ENCODE results near the gene PAXIP1.
A peak's percentile ranks its signal among the peaks of the same experiment; 100 is the strongest.

Gene PAXIP1

DNA sequence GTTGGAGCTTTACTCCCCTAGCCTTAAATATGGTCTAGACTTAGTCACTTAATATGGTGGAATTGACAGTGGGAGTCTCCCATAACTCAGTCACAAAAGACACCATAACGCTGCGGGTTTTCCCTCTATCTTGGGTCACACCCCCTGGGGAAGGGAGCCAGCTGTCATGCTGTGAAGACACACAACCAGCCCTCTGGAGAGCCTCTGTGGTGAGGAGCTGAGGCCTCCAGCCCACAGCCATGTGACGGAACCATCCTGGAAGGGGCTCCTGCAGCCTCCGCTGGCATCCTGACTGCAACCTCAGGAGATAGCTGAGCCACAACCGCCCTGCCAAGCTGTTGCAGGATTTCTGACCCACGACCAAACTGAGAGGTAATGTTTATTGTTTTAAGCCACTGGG lies 37.9 kb downstream of the PAXIP1 start:
- H3K4me3 ChIP-seq (ENCODE audit: low read length), result no peak overlapping the region
- TF ChIP-seq, protein P1, sequence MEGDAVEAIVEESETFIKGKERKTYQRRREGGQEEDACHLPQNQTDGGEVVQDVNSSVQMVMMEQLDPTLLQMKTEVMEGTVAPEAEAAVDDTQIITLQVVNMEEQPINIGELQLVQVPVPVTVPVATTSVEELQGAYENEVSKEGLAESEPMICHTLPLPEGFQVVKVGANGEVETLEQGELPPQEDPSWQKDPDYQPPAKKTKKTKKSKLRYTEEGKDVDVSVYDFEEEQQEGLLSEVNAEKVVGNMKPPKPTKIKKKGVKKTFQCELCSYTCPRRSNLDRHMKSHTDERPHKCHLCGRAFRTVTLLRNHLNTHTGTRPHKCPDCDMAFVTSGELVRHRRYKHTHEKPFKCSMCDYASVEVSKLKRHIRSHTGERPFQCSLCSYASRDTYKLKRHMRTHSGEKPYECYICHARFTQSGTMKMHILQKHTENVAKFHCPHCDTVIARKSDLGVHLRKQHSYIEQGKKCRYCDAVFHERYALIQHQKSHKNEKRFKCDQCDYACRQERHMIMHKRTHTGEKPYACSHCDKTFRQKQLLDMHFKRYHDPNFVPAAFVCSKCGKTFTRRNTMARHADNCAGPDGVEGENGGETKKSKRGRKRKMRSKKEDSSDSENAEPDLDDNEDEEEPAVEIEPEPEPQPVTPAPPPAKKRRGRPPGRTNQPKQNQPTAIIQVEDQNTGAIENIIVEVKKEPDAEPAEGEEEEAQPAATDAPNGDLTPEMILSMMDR (conservative IDR thresholded peaks at IDR 0.05; ENCODE audit: low read depth, low read length), result no peak
- no peak for DNase-seq (ENCODE audit: low read depth)

DNA sequence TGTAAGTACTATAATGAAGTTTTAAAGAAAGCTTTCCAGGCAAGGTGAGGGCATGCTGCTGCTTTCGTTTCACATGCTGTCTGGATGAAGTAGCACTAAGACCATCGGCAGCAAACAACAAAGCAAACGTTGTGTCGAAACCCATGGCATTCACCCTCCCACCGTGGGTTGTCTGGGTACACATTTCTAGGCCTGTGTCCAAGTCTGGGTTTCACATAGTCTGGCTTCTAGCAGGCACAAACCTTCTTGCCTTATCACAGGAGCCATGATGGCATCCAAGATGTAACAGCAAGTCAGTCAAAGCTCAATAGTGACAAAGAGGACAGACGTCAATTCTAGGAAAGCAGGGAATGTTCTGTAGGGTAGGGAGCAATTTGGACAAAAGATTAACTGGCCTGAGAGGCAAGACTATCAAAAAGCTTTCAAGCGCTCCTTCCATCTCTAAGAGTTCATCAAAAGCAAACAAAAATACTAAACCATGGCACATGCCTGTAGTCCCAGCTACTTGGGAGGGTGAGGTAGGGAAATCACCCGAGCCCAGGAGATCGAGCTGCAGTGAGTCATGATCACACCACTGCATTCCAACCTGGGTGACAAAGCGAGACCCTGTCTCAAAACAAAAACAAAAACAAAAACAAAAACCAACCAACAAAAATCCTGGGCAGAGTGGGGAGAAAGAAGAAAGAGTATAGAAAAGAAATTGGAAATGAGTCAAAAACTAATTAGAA lies 42.7 kb downstream of the PAXIP1 start:
- no peak overlapping the region for H3K4me3 ChIP-seq (ENCODE audit: low read length)
- no peak for DNase-seq (ENCODE audit: low read depth)
- TF ChIP-seq, protein P1 (conservative IDR thresholded peaks at IDR 0.05; ENCODE audit: low read depth, low read length), result no peak

DNA sequence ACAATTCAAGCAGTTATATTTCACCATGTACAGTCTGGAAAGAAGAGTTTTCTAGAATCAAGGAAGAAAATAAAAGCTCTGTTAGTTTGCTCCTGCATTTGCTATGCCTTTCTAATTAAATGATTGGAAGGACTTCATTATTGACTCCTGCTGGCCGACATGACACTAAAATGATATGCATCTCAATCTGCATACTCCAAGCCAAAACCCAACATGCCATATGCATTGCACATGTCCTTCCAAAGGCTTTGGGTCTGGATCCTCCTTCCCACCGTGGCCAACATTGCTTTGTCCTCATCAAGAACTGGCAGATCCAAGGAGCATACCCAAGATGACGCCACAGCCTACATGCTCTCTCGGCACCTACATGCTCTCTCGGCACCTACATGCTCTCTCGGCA lies 46.5 kb downstream of the PAXIP1 start:
- no peak for DNase-seq (ENCODE audit: low read depth)
- H3K4me3 ChIP-seq (ENCODE audit: low read length), result no peak overlapping the region
- TF ChIP-seq, protein P1 (conservative IDR thresholded peaks at IDR 0.05; ENCODE audit: low read depth, low read length), result no peak

DNA sequence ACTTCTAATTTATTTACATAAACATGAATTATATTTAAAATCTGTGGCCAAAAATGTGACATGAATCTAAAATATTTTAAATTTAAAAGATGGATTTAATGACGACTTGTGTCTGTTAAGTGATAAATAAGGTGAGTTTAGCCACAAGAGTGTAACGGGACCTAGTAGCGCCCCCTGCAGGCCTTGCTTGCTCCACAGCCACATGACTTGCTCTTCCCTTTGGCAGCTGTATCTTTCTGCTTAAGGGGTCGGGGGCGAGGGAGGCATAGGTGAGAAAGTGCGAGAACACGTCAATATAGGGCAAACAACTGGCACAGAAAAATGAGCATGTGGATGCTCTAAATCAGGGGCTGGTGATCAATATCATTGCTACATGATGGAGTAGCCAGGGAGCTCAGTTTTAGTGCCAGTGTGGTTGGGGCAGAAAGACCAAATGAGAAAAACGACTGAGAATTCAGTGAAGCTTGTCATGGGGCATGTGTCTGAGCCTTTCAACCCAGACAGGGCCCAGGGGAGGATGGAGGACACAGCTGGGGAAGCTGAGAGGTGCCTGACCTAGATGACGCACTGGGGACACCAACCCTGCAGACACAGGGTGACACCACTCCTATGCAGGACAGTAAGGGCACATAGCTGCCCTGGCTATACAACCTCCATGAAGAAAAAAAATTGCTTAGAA lies 49.8 kb downstream of the PAXIP1 start:
- TF ChIP-seq, protein P1 (conservative IDR thresholded peaks at IDR 0.05; ENCODE audit: low read depth, low read length), result peak; percentile 76
- no peak for DNase-seq (ENCODE audit: low read depth)
- H3K4me3 ChIP-seq (ENCODE audit: low read length), result no peak overlapping the region

DNA sequence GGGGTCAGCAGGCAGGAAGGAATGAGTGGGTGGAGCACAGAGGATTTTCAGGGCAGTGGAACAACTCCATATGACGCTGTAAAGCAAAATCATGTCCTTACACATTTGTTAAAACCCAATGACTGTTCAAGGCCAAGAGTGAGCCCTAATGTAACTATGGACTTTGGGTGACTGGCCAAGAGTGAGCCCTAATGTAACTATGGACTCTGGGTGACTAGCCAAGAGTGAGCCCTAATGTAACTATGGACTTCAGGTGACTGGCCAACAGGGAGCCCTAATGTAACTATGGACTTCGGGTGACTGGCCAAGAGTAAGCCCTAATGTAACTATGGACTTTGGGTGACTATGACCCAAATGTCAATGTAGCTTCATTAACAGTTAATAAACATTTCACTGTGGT lies 52.0 kb downstream of the PAXIP1 start:
- TF ChIP-seq, protein P1 (conservative IDR thresholded peaks at IDR 0.05; ENCODE audit: low read depth, low read length), result no peak
- DNase-seq (ENCODE audit: low read depth), result no peak
- H3K4me3 ChIP-seq (ENCODE audit: low read length), result no peak overlapping the region

DNA sequence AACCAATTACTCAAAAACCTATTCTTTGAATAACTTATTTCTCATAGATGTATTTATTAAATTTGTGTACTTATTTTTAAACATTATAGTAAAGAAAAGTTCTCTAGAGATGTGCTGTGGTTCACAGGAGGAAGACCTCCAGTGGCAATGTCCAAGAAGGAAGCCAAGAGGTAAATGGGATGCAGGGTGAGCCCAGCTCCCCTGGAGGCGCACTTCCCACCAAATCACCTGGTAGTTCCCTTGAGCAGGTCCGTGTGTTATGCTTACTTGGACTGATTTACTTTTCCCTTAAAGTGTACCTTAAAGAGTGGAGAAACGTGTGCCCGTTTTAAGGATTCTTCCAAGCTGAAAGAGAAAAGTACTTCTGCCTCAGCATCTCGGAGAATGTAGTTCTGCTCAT lies 55.3 kb downstream of the PAXIP1 start:
- no peak overlapping the region for H3K4me3 ChIP-seq (ENCODE audit: low read length)
- DNase-seq (ENCODE audit: low read depth), result no peak
- TF ChIP-seq, protein P1 (conservative IDR thresholded peaks at IDR 0.05; ENCODE audit: low read depth, low read length), result no peak

DNA sequence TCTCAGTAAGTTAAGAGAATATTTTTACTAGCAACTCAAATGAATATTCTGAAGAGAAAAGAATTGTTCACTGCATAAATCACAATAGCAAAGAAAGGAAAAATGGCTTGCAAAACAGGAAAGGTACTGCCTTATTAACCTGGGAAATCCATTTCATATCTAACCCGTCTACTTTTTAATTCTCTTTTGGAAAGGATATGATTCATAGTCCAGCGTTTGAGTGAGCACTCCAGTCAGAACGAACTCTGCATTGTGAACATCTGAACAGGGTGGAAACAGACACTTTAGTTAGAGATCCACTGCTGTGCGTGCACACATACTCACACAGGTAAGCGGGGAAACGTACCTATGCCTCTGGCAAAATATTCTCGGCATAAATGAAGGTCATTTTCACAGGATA lies 56.8 kb downstream of the PAXIP1 start:
- TF ChIP-seq, protein P1 (conservative IDR thresholded peaks at IDR 0.05; ENCODE audit: low read depth, low read length), result no peak
- no peak for DNase-seq (ENCODE audit: low read depth)
- H3K4me3 ChIP-seq (ENCODE audit: low read length), result no peak overlapping the region

Measured in retinal pigment epithelial cell (primary cell).